GM18873 (cell line): Measurements from ENCODE around the gene RBM6.

ENCODE experiments used
- ATAC-seq: cut with Tn5 transposase; IDR thresholded peaks from one replicate; pipeline ENCODE4 v1.9.1; 2021; ENCODE audit warnings: mild to moderate bottlenecking, moderate library complexity, moderate number of reproducible peaks; ENCODE audit not compliant: unreplicated experiment, low FRiP score

RBM6 gene

DNA sequence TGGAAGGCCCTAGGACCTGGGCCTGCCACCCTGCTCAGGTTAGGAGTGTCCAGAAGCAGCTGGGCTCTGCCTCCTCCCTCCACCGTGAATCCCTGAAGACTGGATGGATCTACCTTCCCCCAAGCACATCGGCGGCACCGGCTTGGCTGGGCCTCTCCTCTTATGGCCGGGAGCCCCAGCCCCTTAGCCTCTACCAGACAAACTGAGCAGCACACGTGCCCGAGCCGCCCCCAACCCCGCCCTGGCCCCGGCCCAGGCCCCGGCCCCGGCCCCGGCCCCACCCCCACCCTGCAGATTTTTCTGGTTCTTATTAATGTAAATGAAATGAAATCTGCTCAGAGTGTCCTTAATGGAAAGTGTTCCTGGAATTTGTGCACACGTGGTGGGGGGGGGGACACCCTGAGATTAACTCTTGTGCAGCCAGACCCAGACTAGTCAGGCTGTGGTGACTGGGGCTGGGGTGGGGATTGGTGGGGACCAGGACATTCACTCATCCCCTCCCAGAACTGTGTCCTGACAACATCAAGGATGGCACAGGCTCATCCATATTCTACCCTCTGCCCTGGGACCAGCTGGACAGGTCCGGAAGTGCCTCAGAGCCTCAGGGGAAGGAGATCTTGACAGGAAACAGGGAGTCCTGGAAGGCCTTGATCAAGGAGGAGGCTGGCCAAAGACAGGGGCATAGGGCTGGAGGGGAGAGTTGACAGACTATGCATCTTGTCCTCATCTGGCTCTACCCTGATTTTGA lies 184.3 kb downstream of the RBM6 start:
- no peak for ATAC-seq

DNA sequence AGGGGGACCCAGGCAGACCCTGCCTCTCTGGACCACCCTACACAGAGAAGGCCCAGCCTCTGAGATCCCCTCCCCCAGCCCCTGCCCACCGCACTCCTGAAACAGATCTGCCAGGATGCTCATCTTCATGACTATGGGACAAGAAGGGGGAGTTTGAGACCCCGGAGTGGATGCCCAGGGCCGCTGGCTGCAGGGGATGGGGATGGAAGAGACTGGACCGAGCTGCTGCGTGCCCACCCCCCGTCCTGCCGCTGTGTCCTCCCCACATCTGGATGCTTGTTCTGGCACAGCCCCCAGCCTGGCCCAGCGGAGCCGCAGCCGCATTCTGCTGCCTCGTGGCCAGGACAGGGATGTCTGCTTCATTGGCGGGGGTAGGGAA lies 184.8 kb downstream of the RBM6 start:
- ATAC-seq: no peak

DNA sequence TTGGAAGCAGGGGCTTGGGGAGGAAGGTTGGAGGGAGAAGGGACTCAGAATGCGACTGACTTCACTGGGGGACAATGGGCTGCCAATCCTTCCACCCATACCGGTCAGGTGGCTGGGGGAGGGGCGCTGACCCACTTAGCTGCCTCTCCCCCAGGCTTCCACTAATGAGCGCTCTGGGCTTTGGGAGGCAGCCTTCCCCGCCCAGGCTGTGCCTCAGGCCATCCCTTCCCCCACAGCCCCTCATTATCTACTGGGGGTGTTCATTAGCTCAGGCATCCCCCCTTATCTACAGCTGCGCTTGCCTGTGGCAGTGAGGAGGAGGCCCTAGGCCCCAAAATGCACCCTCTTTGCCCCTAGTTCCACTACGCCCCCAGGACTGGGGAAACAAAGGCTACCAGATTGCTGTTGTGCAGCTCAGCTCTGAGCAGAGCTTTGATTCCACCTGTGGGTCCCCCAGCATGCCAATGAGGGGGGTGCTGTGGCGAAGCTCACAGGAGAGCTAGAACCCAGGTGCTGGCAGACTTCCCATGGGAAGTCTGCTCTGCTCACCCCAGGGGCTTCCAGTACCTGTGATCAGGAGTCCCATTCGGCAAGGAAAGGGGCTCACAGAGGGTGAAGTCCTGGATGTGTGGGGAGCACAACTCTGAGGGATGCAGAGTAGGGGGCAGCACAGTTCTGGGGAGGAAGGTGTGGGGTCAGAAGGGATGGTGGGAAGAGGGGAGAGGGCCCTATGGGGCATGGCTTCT lies 185.8 kb downstream of the RBM6 start:
- ATAC-seq: no peak

DNA sequence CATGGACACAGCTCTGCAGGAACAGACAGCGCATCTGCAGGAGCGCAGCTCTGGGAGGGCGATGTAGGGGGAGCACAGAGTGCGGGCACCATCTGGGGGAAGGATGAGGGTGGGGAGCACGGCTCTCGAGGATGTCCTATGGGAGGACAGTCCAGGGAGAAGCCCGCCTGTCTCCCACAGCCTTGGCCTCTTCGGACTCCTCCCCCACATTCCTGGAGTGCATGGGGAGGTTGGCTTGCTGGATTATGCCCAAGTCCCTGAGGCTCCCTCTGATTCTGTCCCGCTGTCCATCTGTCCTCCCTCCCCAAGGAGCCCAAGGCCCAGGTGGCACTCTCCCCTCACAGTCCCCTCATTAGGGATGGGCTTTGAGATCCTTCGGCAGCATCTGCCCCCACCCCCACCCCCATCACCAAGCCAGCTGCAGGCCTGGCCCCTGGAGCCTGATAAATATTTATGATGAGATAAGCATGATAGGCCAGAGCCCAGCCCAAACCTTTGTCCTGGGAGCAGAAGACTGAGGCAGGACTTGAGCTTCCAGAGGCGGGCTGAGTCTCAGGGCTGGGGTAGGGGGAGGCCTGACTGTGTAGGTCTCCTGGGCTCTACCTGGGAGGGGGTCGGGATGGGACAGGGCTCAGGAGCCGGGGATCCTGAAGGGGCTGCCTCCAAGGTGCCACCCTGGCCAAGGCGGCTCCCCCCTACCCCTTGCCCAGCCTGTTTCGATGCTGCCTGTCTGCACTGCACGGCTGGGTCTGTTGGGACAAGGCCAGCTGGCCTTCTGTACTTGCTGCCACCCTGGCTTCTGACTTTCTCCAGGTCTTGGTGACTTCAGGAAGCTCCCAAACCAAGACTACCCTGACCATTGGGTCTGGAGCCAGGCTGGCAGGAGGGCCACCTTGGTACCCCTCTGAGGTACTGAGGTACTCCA lies 186.6 kb downstream of the RBM6 start:
- no peak for ATAC-seq
